ENCODE results near the gene GMEB1.
"Not testable (repeated sequence)": the region's sequence is repeated elsewhere in the genome, so short reads cannot be mapped to it uniquely, and the experiment has no call there.

The GMEB1 gene

GRCh38 chr1:28680151-28680550, 11.6 kb downstream of the GMEB1 start:
- no peak overlapping the region for H3K9ac ChIP-seq (ENCODE audit: low read length)
- H3K36me3 ChIP-seq (ENCODE audit: control insufficient read depth, low read depth, low read length): peaks cover 16% of the 10 kb centered on the region
- H3K4me3 ChIP-seq (ENCODE audit: low read length): no peak overlapping the region
- no peaks in the 10 kb centered on the region for H3K27me3 ChIP-seq (ENCODE audit: control insufficient read depth, insufficient read depth, low read length)
- H3K27ac ChIP-seq (ENCODE audit: low read length): no peak overlapping the region
- no peaks in the 10 kb centered on the region for H3K9me3 ChIP-seq (ENCODE audit: control insufficient read depth, low read depth, low read length)
- no peaks in the 10 kb centered on the region for H3K4me1 ChIP-seq (ENCODE audit: control insufficient read depth, low read depth, low read length)

DNA sequence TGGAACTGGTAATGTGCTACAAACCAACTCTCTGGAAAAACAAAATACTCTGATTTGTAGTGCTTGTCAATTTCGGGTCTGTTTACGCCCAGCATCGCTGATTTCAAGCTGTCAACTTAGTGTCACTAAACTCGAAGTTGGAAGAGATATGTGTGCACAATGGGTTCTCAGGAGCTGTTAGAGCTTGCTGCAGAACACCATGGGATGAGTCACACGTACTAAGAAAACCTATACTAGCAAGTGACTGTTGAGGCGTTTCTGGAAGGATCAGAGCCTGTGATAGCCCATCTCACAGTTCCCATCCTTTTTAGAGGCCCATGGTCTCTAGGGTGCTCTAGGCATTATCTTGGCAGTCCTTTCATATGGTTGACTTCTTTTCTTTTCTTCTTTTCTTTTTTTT, 14.3 kb downstream of the GMEB1 start:
- Histone ChIP-seq H3K4me3 (ENCODE audit: low read length) (no peak overlapping the region), H3K9ac (ENCODE audit: low read length) (no peak overlapping the region), H3K27me3 (ENCODE audit: control insufficient read depth, insufficient read depth, low read length) (no peaks in the 10 kb centered on the region), H3K4me1 (ENCODE audit: control insufficient read depth, low read depth, low read length) (no peaks in the 10 kb centered on the region), H3K9me3 (ENCODE audit: control insufficient read depth, low read depth, low read length) (no peaks in the 10 kb centered on the region), H3K36me3 (ENCODE audit: control insufficient read depth, low read depth, low read length) (peaks cover 25% of the 10 kb centered on the region), H3K27ac (ENCODE audit: low read length) (no peak overlapping the region)

DNA sequence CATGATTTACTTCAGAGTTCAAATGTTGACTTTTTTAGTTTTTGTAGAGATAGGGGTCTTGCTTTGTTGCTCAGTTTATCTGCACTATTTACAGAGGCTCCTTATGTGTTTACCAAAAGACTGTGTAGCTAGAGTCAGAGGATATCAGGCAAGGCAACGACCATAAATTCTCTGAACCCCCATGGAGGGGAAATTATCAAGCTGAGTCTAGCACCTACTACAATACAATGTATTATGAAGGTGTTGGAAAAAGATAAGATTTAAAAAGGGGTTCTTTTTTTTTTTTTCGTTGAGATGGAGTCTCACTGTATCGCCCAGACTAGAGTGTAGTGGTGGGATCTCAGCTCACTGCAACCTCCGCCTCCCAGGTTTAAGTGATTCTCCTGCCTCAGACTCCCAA, 16.4 kb downstream of the GMEB1 start:
- Histone ChIP-seq H3K4me1 (ENCODE audit: control insufficient read depth, low read depth, low read length) (no peaks in the 10 kb centered on the region), H3K4me3 (ENCODE audit: low read length) (no peak overlapping the region), H3K9ac (ENCODE audit: low read length) (no peak overlapping the region), H3K36me3 (ENCODE audit: control insufficient read depth, low read depth, low read length) (peaks cover 25% of the 10 kb centered on the region), H3K9me3 (ENCODE audit: control insufficient read depth, low read depth, low read length) (no peaks in the 10 kb centered on the region), H3K27ac (ENCODE audit: low read length) (no peak overlapping the region), H3K27me3 (ENCODE audit: control insufficient read depth, insufficient read depth, low read length) (no peaks in the 10 kb centered on the region)

DNA sequence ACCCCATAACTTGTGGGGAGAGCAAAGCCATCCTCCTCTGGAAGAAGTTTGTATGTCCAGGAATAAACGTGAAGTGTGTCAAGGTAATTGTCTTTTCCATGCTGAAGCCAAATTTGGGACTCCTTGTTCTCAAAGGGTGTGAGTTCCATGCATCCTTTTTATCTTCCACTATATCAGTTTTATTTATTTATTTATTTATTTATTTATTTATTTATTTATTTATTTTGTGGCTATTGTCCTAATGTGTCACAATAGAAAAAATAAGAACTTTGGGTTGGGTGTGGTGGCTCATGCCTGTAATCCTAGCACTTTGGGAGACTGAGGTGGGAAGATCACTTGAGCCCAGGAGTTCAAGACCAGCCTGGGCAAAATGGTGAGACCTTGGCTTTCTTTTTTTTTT, 23.0 kb downstream of the GMEB1 start:
- not testable (repeated sequence) for H3K9me3 ChIP-seq (ENCODE audit: control insufficient read depth, low read depth, low read length); H3K9ac ChIP-seq (ENCODE audit: low read length); H3K4me1 ChIP-seq (ENCODE audit: control insufficient read depth, low read depth, low read length); H3K27me3 ChIP-seq (ENCODE audit: control insufficient read depth, insufficient read depth, low read length); H3K27ac ChIP-seq (ENCODE audit: low read length); H3K4me3 ChIP-seq (ENCODE audit: low read length)
- H3K36me3 ChIP-seq (ENCODE audit: control insufficient read depth, low read depth, low read length): peaks cover 27% of the 10 kb centered on the region

DNA sequence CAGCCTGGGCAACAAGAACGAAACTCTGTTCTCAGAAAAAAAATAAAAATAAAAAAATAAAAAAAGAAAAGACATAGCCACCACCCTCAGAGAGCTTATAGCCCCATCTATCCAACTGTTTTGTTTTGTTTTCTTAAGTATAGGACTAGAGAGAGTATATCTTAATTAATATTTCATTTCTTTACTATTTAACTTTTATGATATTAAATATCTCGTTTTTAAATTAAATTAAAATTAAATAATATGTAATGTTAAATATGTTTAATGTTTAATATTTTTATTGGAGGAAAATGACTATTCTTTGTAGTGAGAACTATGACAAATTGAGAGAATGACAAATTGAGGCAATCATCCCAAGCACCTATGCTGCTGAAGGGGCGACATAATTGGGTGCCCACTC, 35.0 kb downstream of the GMEB1 start:
- no peak overlapping the region for H3K27ac ChIP-seq (ENCODE audit: low read length)
- H3K9me3 ChIP-seq (ENCODE audit: control insufficient read depth, low read depth, low read length): no peaks in the 10 kb centered on the region
- H3K27me3 ChIP-seq (ENCODE audit: control insufficient read depth, insufficient read depth, low read length): no peaks in the 10 kb centered on the region
- no peaks in the 10 kb centered on the region for H3K4me1 ChIP-seq (ENCODE audit: control insufficient read depth, low read depth, low read length)
- H3K36me3 ChIP-seq (ENCODE audit: control insufficient read depth, low read depth, low read length): peaks cover 50% of the 10 kb centered on the region
- H3K4me3 ChIP-seq (ENCODE audit: low read length): no peak overlapping the region
- no peak overlapping the region for H3K9ac ChIP-seq (ENCODE audit: low read length)

DNA sequence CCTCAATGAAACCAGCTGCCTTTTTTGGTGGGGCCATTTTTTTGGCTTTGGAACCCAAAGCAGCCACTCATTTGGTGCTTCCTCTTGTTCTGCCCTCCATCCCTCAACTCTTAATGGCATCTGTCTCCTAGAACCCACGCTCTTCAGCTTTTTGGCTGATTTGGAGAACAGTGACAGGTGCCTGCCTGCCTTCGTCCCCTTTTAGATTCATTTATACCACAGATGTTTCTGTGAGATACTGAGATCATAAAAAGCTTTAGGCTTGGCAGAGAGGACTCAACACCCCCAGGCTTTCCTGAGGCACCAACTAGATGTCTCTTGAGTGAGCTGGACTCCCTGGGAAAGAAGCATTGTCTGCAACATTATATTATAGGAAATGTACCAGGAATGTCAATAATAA, 47.8 kb downstream of the GMEB1 start:
- H3K27ac ChIP-seq (ENCODE audit: low read length): no peak overlapping the region
- H3K4me1 ChIP-seq (ENCODE audit: control insufficient read depth, low read depth, low read length): peaks cover 4% of the 10 kb centered on the region
- peaks cover 23% of the 10 kb centered on the region for H3K36me3 ChIP-seq (ENCODE audit: control insufficient read depth, low read depth, low read length)
- no peak overlapping the region for H3K9ac ChIP-seq (ENCODE audit: low read length)
- no peaks in the 10 kb centered on the region for H3K9me3 ChIP-seq (ENCODE audit: control insufficient read depth, low read depth, low read length)
- no peak overlapping the region for H3K4me3 ChIP-seq (ENCODE audit: low read length)
- H3K27me3 ChIP-seq (ENCODE audit: control insufficient read depth, insufficient read depth, low read length): no peaks in the 10 kb centered on the region

DNA sequence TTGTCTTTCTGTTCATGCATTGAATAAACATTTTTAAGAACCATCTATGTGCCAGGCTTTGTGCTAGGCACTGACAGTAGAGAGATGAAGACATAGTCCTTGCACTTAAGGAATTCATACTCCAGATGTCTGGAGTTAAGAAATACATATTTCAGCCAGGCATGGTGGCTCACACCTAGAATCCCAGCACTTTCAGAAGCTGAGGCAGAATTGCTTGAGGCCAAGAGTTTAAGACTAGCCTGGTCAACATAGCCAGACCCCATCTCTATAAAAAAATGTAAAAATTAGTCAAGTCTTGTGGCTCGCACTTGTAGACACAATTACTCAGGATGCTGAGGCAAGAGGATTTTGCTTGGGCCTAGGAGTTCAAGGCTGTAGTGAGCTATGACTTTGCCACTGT, 49.6 kb downstream of the GMEB1 start:
- Histone ChIP-seq H3K4me3 (ENCODE audit: low read length) (no peak overlapping the region), H3K27ac (ENCODE audit: low read length) (no peak overlapping the region), H3K36me3 (ENCODE audit: control insufficient read depth, low read depth, low read length) (peaks cover 14% of the 10 kb centered on the region), H3K9me3 (ENCODE audit: control insufficient read depth, low read depth, low read length) (no peaks in the 10 kb centered on the region), H3K27me3 (ENCODE audit: control insufficient read depth, insufficient read depth, low read length) (no peaks in the 10 kb centered on the region), H3K9ac (ENCODE audit: low read length) (no peak overlapping the region), H3K4me1 (ENCODE audit: control insufficient read depth, low read depth, low read length) (peaks cover 4% of the 10 kb centered on the region)

GRCh38 chr1:28718586-28719331, 50.2 kb downstream of the GMEB1 start:
- peaks cover 14% of the 10 kb centered on the region for H3K36me3 ChIP-seq (ENCODE audit: control insufficient read depth, low read depth, low read length)
- no peak overlapping the region for H3K4me3 ChIP-seq (ENCODE audit: low read length)
- H3K27me3 ChIP-seq (ENCODE audit: control insufficient read depth, insufficient read depth, low read length): no peaks in the 10 kb centered on the region
- peaks cover 4% of the 10 kb centered on the region for H3K4me1 ChIP-seq (ENCODE audit: control insufficient read depth, low read depth, low read length)
- no peak overlapping the region for H3K9ac ChIP-seq (ENCODE audit: low read length)
- no peak overlapping the region for H3K27ac ChIP-seq (ENCODE audit: low read length)
- H3K9me3 ChIP-seq (ENCODE audit: control insufficient read depth, low read depth, low read length): no peaks in the 10 kb centered on the region

DNA sequence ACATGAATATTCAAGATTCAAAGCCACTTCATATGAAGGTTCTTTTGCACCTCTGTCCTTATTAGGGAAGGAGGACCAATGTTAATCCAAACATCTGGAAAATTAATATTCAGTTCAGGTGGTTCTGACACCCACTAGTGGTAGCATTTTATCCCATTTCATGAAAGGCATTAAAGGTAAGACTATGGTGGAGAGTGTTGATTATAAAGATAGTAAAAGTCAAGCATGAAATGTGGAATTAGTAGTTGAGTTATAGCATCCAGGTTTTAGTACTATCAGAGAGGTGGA, 50.7 kb downstream of the GMEB1 start:
- peaks cover 4% of the 10 kb centered on the region for H3K4me1 ChIP-seq (ENCODE audit: control insufficient read depth, low read depth, low read length)
- H3K36me3 ChIP-seq (ENCODE audit: control insufficient read depth, low read depth, low read length): peaks cover 9% of the 10 kb centered on the region
- H3K9me3 ChIP-seq (ENCODE audit: control insufficient read depth, low read depth, low read length): no peaks in the 10 kb centered on the region
- H3K9ac ChIP-seq (ENCODE audit: low read length): no peak overlapping the region
- H3K27me3 ChIP-seq (ENCODE audit: control insufficient read depth, insufficient read depth, low read length): no peaks in the 10 kb centered on the region
- H3K27ac ChIP-seq (ENCODE audit: low read length): no peak overlapping the region
- no peak overlapping the region for H3K4me3 ChIP-seq (ENCODE audit: low read length)

GRCh38 chr1:28720376-28720775, 51.8 kb downstream of the GMEB1 start:
- Histone ChIP-seq H3K4me3 (ENCODE audit: low read length) (no peak overlapping the region), H3K36me3 (ENCODE audit: control insufficient read depth, low read depth, low read length) (no peaks in the 10 kb centered on the region), H3K9me3 (ENCODE audit: control insufficient read depth, low read depth, low read length) (no peaks in the 10 kb centered on the region), H3K27ac (ENCODE audit: low read length) (no peak overlapping the region), H3K4me1 (ENCODE audit: control insufficient read depth, low read depth, low read length) (peaks cover 4% of the 10 kb centered on the region), H3K9ac (ENCODE audit: low read length) (no peak overlapping the region), H3K27me3 (ENCODE audit: control insufficient read depth, insufficient read depth, low read length) (no peaks in the 10 kb centered on the region)

DNA sequence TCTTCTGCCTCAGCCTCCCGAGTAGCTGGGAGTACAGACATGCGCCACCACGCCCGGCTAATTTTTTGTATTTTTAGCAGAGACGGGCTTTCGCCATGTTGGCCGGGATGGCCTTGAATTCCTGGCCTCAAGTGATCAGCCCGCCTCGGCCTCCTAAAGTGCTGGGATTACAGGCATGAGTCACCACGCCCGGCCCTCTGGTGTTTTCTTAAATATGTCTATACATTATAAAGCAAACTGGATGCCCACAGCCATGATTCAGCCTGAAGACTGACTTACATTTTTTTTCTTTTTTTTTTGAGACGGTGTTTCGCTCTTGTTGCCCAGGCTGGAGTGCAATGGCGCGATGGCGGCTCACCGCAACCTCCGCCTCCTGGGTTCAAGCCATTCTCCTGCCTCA, 53.3 kb downstream of the GMEB1 start:
- not testable (repeated sequence) for H3K9me3 ChIP-seq (ENCODE audit: control insufficient read depth, low read depth, low read length); H3K27ac ChIP-seq (ENCODE audit: low read length); H3K4me1 ChIP-seq (ENCODE audit: control insufficient read depth, low read depth, low read length); H3K36me3 ChIP-seq (ENCODE audit: control insufficient read depth, low read depth, low read length); H3K9ac ChIP-seq (ENCODE audit: low read length); H3K27me3 ChIP-seq (ENCODE audit: control insufficient read depth, insufficient read depth, low read length); H3K4me3 ChIP-seq (ENCODE audit: low read length)

DNA sequence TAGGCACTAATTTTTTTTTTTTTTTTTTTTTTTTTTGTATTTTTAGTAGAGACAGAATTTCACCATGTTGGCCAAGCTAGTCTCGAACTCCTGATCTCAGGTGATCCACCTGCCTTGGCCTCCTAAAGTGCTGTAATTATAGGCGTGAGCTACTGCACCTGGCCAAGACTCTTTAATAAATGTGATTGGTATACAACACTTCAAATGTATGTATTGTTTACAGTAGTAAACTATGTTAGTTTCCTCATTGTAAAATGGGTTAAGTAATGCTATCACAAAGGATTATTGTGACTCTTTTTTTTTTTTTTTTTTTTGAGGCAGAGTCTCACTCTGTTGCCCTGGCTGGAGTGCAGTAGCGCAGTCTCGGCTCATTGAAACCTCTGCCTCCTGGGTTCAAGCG, 56.8 kb downstream of the GMEB1 start:
- H3K27ac ChIP-seq (ENCODE audit: low read length); H3K9ac ChIP-seq (ENCODE audit: low read length); H3K4me3 ChIP-seq (ENCODE audit: low read length); H3K9me3 ChIP-seq (ENCODE audit: control insufficient read depth, low read depth, low read length); H3K27me3 ChIP-seq (ENCODE audit: control insufficient read depth, insufficient read depth, low read length); H3K36me3 ChIP-seq (ENCODE audit: control insufficient read depth, low read depth, low read length); H3K4me1 ChIP-seq (ENCODE audit: control insufficient read depth, low read depth, low read length): not testable (repeated sequence)
